Fibroblast of the conjunctiva (primary cell): ENCODE data around the gene NRAS.
A peak's percentile ranks its signal among the peaks of the same experiment; 100 is the strongest.
"Not testable (repeated sequence)": the region's sequence is repeated elsewhere in the genome, so short reads cannot be mapped to it uniquely, and the experiment has no call there.

Source experiments
- DNase-seq: peaks from one replicate; pipeline ENCODE4 v3.0.0-alpha.2; 2010; ENCODE audit warnings: low read depth

The NRAS gene

GRCh38 chr1:114716304-114717170, at the start of gene NRAS:
TSS of gene NRAS (minus strand) at chr1:114716771. CDS start at chr1:114716160, 611 bp downstream.
- DNase-seq, result peak; percentile 73

- DNase-seq, result no peak
These were observed 48.1 kb upstream of the NRAS start for GRCh38 chr1:114764689-114765088.

- no peak for DNase-seq
These were observed 41.8 kb upstream of the NRAS start for GRCh38 chr1:114758256-114758832.

- peak; percentile 98 for DNase-seq
These were observed 41.1 kb upstream of the NRAS start, which contains the start of gene CSDE1 for GRCh38 chr1:114757455-114758255. TSS of gene CSDE1 (minus strand) at chr1:114757984. CDS start at chr1:114739890, 18,094 bp downstream.

GRCh38 chr1:114756949-114757454, 40.4 kb upstream of the NRAS start:
- peak; percentile 16 for DNase-seq

GRCh38 chr1:114756009-114756892, 39.7 kb upstream of the NRAS start:
- DNase-seq, result no peak

- DNase-seq, result no peak
These were observed 38.7 kb upstream of the NRAS start for GRCh38 chr1:114755006-114755931.

GRCh38 chr1:114753702-114754101, 37.1 kb upstream of the NRAS start:
- not testable (repeated sequence) for DNase-seq

GRCh38 chr1:114753143-114753542, 36.6 kb upstream of the NRAS start:
- no peak for DNase-seq

GRCh38 chr1:114750780-114751179, 34.2 kb upstream of the NRAS start:
- no peak for DNase-seq

GRCh38 chr1:114749835-114750234, 33.3 kb upstream of the NRAS start:
- DNase-seq, result no peak

- DNase-seq, result no peak
These were observed 30.0 kb upstream of the NRAS start for GRCh38 chr1:114746450-114747121.

GRCh38 chr1:114745291-114745690, 28.7 kb upstream of the NRAS start:
- no peak for DNase-seq

- no peak for DNase-seq
These were observed 25.6 kb upstream of the NRAS start for GRCh38 chr1:114741963-114742746.

- DNase-seq, result no peak
These were observed 23.8 kb upstream of the NRAS start for GRCh38 chr1:114740331-114740730.

GRCh38 chr1:114737314-114737849, 20.8 kb upstream of the NRAS start:
- no peak for DNase-seq

GRCh38 chr1:114735479-114735878, 18.9 kb upstream of the NRAS start:
- no peak for DNase-seq

- DNase-seq, result no peak
These were observed 13.2 kb upstream of the NRAS start for GRCh38 chr1:114729782-114730181.

- no peak for DNase-seq
These were observed 12.0 kb upstream of the NRAS start for GRCh38 chr1:114728553-114728952.
